Subcutaneous abdominal adipose tissue (tissue), 5 donors: ENCODE measurements around the gene PROKR1.
A peak's percentile ranks its signal among the peaks of the same experiment; 100 is the strongest.
"Not testable (repeated sequence)": the region's sequence is repeated elsewhere in the genome, so short reads cannot be mapped to it uniquely, and the experiment has no call there.

ENCODE experiments used
- H3K27ac ChIP-seq: one replicate; pipeline ENCODE4 v1.7.0; 2013; ENCODE audit warnings: low read depth, mild to moderate bottlenecking, inconsistent platforms, low read length, moderate library complexity
- H3K27me3 ChIP-seq, 5 donors: one replicate each; pipeline ENCODE4 v1.7.0; 2013; ENCODE audit warnings: low read length in 5 of 5, inconsistent platforms in 1 of 5; ENCODE audit not compliant: control insufficient read depth in 5 of 5, insufficient read depth in 4 of 5
- H3K36me3 ChIP-seq, 5 donors: one replicate each; pipeline ENCODE4 v1.7.0; 2013; ENCODE audit warnings: low read length in 5 of 5; ENCODE audit not compliant: control insufficient read depth in 5 of 5, insufficient read depth in 5 of 5
- H3K4me1 ChIP-seq, 5 donors: one replicate each; pipeline ENCODE4 v1.7.0; 2013; ENCODE audit warnings: low read length in 5 of 5, mild to moderate bottlenecking in 3 of 5, moderate library complexity in 1 of 5; ENCODE audit not compliant: control insufficient read depth in 5 of 5, insufficient read depth in 5 of 5
- H3K4me3 ChIP-seq, 5 donors: one replicate each; pipeline ENCODE4 v1.7.0; 2013; ENCODE audit warnings: low read length in 5 of 5, low read depth in 1 of 5
- H3K9ac ChIP-seq, 5 donors: one replicate each; pipeline ENCODE4 v1.7.0; 2013; ENCODE audit warnings: low read length in 5 of 5, mild to moderate bottlenecking in 4 of 5, moderate library complexity in 3 of 5
- H3K9me3 ChIP-seq, 5 donors: one replicate each; pipeline ENCODE4 v1.7.0; 2013; ENCODE audit warnings: low read length in 5 of 5; ENCODE audit not compliant: control insufficient read depth in 5 of 5
- donor health status: healthy.
- donor health status: healthy.
- donor health status: healthy.
- donor health status: healthy.
- donor health status: healthy.

The PROKR1 gene

DNA sequence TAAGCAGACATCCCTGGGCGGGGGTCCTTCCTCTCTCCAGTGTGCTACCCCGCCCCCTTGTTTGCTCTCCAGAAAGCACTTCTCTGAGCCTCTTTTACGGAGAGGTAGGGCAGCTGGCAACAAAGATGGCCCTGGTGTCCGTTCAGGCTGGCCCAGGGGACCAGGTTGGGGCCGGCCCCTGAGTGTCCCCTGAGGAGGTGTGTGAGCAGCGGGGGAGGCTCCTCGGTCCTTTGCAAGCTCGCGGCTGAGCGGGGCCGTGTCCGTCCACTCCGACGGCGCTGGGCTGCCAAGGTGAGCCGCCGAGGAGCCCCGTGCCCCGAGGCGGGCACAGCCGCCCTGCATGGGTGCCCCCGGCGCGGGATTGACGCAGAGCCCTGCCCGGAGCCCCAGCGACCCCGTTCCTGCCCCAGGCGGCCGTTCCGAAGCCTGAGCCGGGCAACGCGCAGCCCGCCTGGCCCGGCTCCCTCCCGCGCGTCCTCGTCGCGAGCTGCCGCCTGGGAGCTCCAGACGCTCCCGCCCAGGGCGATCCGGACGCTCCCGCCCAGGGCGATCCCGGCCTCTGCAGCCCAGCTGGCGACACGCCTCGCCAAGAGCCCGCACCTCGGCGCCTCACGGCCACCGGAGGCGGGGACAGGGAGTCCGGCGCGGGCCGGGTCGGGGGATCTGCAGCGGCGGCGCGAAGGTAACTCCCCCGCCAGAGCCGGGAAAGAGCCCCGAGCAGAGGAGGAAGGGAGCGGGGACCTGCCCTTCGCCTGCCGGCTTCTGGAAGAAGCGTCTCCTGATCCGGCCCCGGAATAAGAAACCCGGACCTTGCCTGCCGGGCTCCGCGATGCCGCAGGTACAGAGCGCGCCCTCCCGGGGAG lies at the start of gene PROKR1:
Gene PROKR1 (plus strand): TSS at position 569 of the 863 bp plus-strand sequence. CDS start 2,243 bp downstream, outside the sequence.
- Histone ChIP-seq H3K4me3 (peak within 1 kb of the TSS in 4 of 5 donors; percentile 59 to 70 (median 64)), H3K27me3 (peaks cover 8 to 19% (median 16%) of the 10 kb centered on the region in 5 donors), H3K9ac (peak within 1 kb of the TSS in 4 of 5 donors; percentile 22 to 72 (median 47)), H3K27ac (peak within 1 kb of the TSS; percentile 16), H3K4me1 (peaks cover 0 to 21% (median 14%) of the 10 kb centered on the region in 5 donors), H3K36me3 (no peaks in the 10 kb centered on the region), H3K9me3 (no peaks in the 10 kb centered on the region)

DNA sequence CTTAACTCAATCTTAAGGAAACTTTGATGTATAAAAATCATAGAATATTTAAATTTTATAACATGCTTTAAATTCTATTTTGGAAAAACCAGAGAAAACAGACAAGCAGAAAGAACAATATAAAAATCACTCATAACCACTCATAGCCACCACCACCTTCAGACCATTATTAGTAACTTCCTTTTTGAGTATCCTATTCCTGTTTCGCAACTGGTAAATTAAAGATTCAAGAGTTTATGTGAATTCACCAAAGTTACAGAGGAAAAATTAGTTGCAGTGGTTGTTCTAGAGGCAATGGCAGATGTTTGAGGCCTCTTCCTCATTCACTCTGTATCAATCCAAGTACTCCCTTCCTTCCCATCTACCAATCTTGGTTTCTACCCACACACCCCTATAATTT lies 49.3 kb upstream of the PROKR1 start:
- Histone ChIP-seq H3K4me3 (no peak overlapping the region), H3K4me1 (peaks cover 0 to 40% (median 9%) of the 10 kb centered on the region in 5 donors), H3K27me3 (no peaks in the 10 kb centered on the region), H3K27ac (no peak overlapping the region), H3K36me3 (no peaks in the 10 kb centered on the region), H3K9me3 (no peaks in the 10 kb centered on the region), H3K9ac (no peak overlapping the region)

DNA sequence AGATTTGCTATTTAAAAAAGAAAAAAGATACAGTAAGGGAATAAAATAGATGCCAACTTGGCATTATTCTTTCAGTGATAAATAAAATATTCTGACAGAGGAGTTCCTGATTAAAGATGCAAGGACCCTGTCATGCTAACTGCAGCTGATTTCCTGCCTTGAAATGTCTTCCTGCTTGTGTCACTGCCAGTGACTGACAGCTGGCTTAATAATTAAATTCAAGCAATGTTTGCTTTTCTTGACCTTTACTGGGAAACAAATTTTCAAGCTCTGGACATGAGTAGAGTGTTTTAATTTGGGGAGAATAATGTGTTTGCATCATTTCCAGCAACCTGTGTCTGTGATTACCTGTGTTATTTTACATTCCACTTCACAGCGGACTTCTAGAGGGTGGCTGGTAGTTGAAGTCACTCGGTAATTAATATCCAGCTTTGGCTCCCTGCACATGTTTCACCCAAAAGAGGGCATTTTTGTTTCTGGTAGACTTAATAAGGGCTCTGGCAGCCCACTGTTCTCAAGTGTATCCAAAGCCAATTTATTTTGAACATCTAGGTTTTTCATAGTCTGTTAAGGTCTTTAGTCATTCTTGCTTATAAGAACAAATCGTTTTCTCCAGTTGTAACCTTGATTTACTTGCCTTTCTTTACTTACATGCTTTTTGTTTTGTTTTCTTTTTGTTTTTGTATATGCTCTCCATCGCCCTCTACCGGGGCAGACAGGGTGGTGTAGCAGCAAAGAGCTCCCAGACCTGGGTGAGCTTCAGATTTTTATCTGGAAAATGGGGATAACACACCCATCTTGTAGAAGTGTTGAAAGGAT lies 48.5 kb upstream of the PROKR1 start:
- Histone ChIP-seq H3K9me3 (no peaks in the 10 kb centered on the region), H3K4me3 (peak overlapping the region in 4 of 5 donors; percentile 7 to 37 (median 32)), H3K27me3 (no peaks in the 10 kb centered on the region), H3K9ac (peak overlapping the region in 1 of 5 donors; percentile 41), H3K36me3 (no peaks in the 10 kb centered on the region), H3K4me1 (peaks cover 0 to 32% (median 6%) of the 10 kb centered on the region in 5 donors), H3K27ac (peak overlapping the region; percentile 10)

DNA sequence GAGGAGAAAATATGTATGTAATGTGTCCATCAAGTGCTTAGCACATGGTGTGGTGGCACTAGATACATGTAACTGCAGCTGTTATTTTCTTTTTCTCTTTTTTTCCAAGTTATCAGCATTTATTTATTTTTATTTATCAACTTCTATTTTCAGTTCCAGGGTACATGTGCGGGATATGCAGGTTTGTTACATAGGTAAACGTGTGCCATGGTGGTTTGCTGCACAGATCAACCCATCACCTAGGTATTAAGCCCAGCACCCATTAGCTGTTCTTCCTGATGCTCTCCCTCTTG lies 47.9 kb upstream of the PROKR1 start:
- H3K9ac ChIP-seq, H3K4me3 ChIP-seq, H3K27ac ChIP-seq, H3K36me3 ChIP-seq, H3K27me3 ChIP-seq, H3K9me3 ChIP-seq: not testable (repeated sequence)
- peaks cover 0 to 27% (median 3%) of the 10 kb centered on the region in 5 donors for H3K4me1 ChIP-seq

DNA sequence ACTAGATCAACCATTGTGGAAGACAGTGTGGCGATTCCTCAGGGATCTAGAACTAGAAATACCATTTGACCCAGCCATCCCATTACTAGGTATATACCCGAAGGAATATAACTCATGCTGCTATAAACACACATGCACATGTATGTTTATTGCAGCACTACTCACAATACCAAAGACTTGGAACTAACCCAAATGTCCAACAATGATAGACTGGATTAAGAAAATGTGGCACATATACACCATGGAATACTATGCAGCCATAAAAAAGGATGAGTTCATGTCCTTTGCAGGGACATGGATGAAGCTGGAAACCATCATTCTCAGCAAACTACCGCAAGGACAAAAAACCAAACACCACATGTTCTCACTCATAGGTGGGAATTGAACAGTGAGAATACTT lies 42.9 kb upstream of the PROKR1 start:
- H3K27ac ChIP-seq = not testable (repeated sequence)
- H3K9me3 ChIP-seq = peaks cover 3 to 20% (median 11%) of the 10 kb centered on the region in 5 donors

DNA sequence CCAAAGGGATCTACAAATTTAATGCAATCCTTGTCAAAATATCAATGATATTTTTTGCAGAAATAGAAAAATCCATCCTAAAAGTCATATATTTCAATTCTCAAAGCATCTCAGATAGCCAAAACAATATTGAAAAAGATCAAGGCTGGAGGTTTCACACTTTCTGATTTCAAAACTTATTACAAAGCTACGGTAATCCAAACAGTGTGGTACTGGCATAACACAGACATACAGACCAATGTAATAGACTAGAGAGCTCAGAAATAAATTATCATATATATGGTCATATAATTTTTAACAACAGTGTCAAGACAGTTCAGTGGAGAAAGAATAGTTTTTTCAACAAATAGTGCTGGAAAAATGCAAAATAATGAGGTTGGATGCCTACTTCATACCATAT lies 40.3 kb upstream of the PROKR1 start:
- Histone ChIP-seq H3K27me3 (no peaks in the 10 kb centered on the region), H3K4me3 (no peak overlapping the region), H3K9me3 (peaks cover 3 to 29% (median 17%) of the 10 kb centered on the region in 5 donors), H3K36me3 (no peaks in the 10 kb centered on the region), H3K4me1 (no peaks in the 10 kb centered on the region), H3K9ac (no peak overlapping the region), H3K27ac (no peak overlapping the region)

More for the DNA sequence above, 42.9 kb upstream of the PROKR1 start:
- H3K36me3 ChIP-seq, H3K4me3 ChIP-seq, H3K4me1 ChIP-seq, H3K9ac ChIP-seq, H3K27me3 ChIP-seq: not testable (repeated sequence)

DNA sequence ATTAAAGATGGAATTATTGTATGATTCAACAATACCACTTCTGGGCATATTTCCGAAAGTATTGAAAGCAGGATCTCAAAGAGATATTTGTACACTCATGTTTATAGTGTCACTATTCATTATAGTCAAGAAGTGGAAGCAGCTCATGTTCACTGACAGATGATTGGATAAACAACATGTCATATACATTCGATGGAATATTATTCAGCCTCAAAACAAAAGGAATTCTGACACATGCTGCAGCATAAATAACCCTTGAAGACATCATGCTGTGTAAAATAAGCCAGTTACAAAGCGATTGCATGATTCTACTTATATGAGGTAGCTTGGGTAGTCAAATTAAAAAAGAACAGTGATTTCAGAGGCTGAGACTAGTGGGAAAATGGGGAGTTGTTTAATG lies 39.3 kb upstream of the PROKR1 start:
- Histone ChIP-seq H3K27ac (no peak overlapping the region), H3K4me1 (no peaks in the 10 kb centered on the region), H3K36me3 (no peaks in the 10 kb centered on the region), H3K4me3 (no peak overlapping the region), H3K9me3 (peaks cover 3 to 33% (median 17%) of the 10 kb centered on the region in 5 donors), H3K9ac (no peak overlapping the region), H3K27me3 (no peaks in the 10 kb centered on the region)

DNA sequence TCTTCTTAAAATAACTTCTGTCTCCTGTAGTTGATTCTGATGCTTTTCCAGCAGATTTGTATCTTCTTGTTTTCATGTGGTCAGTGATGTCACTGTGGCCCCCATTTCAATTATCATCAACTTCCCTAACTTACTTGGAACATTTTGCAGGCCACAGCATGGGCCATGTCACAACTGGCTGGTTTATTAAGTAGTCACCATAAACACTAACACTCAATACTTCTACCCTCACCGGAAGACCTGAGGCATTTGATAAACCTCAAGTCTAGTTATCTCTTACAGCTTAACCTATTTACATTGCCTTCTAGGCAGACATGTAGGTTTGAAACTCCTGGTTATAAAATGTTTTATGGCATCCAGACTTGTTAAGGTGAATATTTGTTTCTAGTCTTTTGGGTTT lies 37.4 kb upstream of the PROKR1 start:
- H3K36me3 ChIP-seq = no peaks in the 10 kb centered on the region

DNA sequence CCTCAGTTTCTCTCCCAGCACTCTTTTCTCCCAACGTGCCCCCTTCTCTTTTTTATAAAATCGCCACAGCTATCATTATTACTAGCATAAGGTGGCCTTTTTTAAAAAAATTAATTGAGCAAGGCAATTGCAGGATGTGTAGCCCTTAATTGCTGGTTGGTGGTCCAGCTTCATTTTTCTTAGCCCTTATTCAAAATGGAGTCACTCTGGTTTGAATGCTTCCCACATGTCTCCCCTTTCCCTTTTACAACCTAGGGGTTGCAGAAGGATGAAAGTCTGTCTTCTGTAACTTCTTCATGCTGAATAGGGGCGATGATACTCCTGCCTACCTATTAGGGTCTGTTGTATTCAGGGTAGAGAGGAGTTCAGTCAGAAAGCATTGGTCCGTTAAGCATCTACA lies 36.6 kb upstream of the PROKR1 start:
- no peak overlapping the region for H3K9ac ChIP-seq
- peaks cover 3 to 38% (median 22%) of the 10 kb centered on the region in 5 donors for H3K9me3 ChIP-seq
- no peak overlapping the region for H3K4me3 ChIP-seq
- no peak overlapping the region for H3K27ac ChIP-seq
- H3K4me1 ChIP-seq = no peaks in the 10 kb centered on the region
- H3K36me3 ChIP-seq = no peaks in the 10 kb centered on the region
- H3K27me3 ChIP-seq = no peaks in the 10 kb centered on the region

More for the DNA sequence above, 37.4 kb upstream of the PROKR1 start:
- H3K4me3 ChIP-seq = no peak overlapping the region
- no peaks in the 10 kb centered on the region for H3K27me3 ChIP-seq
- H3K4me1 ChIP-seq = no peaks in the 10 kb centered on the region
- no peak overlapping the region for H3K9ac ChIP-seq
- no peak overlapping the region for H3K27ac ChIP-seq
- peaks cover 3 to 41% (median 24%) of the 10 kb centered on the region in 5 donors for H3K9me3 ChIP-seq

DNA sequence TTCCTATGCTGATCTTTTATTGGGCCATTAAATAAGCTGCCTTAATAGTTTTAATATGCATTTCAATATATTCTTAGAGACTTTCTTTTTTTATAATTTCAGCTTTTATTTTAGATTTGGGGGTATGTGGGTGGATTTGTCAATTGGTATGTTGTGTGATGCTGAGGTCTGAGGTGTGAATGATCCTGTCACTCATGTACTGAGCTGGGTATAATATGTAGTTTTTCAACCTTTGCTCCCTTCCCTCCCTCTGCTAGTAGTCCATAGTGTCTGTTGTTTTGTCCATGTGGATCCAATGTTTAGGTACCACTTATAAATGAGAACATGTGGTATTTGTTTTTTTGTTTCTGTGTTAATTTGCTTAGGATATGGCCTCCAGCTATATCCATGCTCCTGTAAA lies 35.5 kb upstream of the PROKR1 start:
- Histone ChIP-seq H3K4me3 (no peak overlapping the region), H3K9me3 (peaks cover under 1 to 28% (median 16%) of the 10 kb centered on the region in 5 donors), H3K36me3 (no peaks in the 10 kb centered on the region), H3K27ac (no peak overlapping the region), H3K4me1 (no peaks in the 10 kb centered on the region), H3K9ac (no peak overlapping the region), H3K27me3 (no peaks in the 10 kb centered on the region)
